Measurements from ENCODE around the gene PLA2G12B. TPM values are rescaled to one million over a fixed set of nuclear protein-coding genes. Genes with fewer than 3 reads are reported as not detected.
A peak's percentile ranks its signal among the peaks of the same experiment; 100 is the strongest.
"Not testable (repeated sequence)": the region's sequence is repeated elsewhere in the genome, so short reads cannot be mapped to it uniquely, and the experiment has no call there.

The PLA2G12B gene
- total RNA-seq, 1 donor from 2014 or later, result not detected

- no peaks in the 10 kb centered on the region for H3K9me3 ChIP-seq
- no peak for DNase-seq (ENCODE audit: low spot score in 2 of 2)
- no peaks in the 10 kb centered on the region for H3K27me3 ChIP-seq
- intact Hi-C loops (cut with DNase I), result no loop called here
- no peak overlapping the region for H3K27ac ChIP-seq
- H3K4me1 ChIP-seq, result no peaks in the 10 kb centered on the region
- TF ChIP-seq CTCF (IDR thresholded peaks at IDR 0.05), result no peak
- no peak overlapping the region for H3K4me3 ChIP-seq
- no peaks in the 10 kb centered on the region for H3K36me3 ChIP-seq
Measured at GRCh38 chr10:72918352-72918751, 36.3 kb downstream of the PLA2G12B start.

- intact Hi-C loops (cut with DNase I); H3K27me3 ChIP-seq; DNase-seq (ENCODE audit: low spot score in 2 of 2); H3K9me3 ChIP-seq; H3K4me3 ChIP-seq; H3K36me3 ChIP-seq; H3K4me1 ChIP-seq: not testable (repeated sequence)
- H3K27ac ChIP-seq, result peak overlapping the region in 1 of 2 donors; percentile 9
Measured at GRCh38 chr10:72917803-72918332, 36.7 kb downstream of the PLA2G12B start.

DNA sequence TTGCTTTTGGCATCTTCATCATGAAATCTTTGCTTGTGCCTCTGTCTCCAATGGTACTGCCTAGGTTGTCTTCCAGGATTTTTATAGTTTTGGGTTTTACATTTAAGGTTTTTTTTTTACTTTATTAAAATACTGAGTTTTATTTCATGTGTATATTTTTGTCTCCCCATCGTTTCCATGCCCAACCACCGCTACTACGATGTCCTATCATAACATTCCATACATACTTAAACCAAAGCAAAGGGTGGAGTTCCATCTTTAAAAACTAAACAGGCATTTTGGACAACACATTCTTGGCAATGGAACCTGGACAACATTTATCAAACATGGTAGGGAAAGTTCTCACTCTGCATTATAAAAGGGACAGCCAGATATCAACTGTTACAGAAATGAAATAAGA is 37.4 kb downstream of the PLA2G12B start:
- H3K9me3 ChIP-seq; DNase-seq (ENCODE audit: low spot score in 2 of 2); H3K27ac ChIP-seq; H3K27me3 ChIP-seq; intact Hi-C loops (cut with DNase I); H3K36me3 ChIP-seq; H3K4me1 ChIP-seq; H3K4me3 ChIP-seq: not testable (repeated sequence)

DNA sequence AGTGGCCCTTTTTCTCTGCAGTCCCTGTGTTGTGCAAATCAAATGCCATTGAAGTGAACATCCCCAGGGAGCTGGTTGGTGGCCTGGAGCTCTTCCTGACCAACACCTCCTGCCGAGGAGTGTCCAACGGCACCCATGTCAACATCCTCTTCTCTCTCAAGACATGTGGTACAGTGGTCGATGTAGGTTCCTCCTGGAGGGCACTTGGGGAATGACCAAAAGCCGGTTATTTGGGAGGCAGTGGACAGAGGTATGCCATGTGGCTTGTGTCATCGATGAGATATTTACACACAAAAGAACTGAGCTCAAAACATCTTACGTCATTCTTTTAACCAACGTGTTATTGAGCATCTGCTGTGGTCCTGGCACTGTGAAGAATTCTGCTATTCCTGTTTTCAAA is 41.3 kb downstream of the PLA2G12B start:
- Histone ChIP-seq H3K27me3 (no peaks in the 10 kb centered on the region), H3K9me3 (no peaks in the 10 kb centered on the region), H3K4me1 (no peaks in the 10 kb centered on the region), H3K4me3 (no peak overlapping the region), H3K27ac (no peak overlapping the region), H3K36me3 (no peaks in the 10 kb centered on the region)
- no peak for DNase-seq (ENCODE audit: low spot score in 2 of 2)
- TF ChIP-seq CTCF (IDR thresholded peaks at IDR 0.05), result no peak
- intact Hi-C loops (cut with DNase I), result no loop called here

- DNase-seq (ENCODE audit: low spot score in 2 of 2), result no peak
- no peak overlapping the region for H3K27ac ChIP-seq
- no peak for TF ChIP-seq CTCF (IDR thresholded peaks at IDR 0.05)
Measured at GRCh38 chr10:72912736-72913135, 41.9 kb downstream of the PLA2G12B start.

DNA sequence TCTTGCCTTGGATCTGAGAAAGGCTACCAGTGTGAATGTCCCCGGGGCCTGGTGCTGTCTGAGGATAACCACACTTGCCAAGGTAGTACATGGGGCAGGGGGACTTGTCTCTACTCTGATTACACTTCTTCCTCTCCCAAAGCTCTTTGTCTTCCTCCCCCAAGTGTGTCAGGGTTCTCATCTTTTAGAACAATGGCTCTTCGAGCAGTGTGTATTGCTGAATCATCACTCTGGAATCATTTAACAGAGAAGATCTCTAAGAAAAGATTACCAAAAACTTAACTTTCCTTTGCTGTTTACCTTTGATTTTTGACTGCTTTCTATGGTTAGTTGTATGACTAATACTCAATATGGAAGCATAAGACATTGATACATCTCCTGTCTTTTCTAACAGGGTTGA is 42.8 kb downstream of the PLA2G12B start:
- no peak for TF ChIP-seq CTCF (IDR thresholded peaks at IDR 0.05)
- Histone ChIP-seq H3K4me1 (no peaks in the 10 kb centered on the region), H3K36me3 (no peaks in the 10 kb centered on the region), H3K4me3 (no peak overlapping the region), H3K27ac (no peak overlapping the region), H3K9me3 (no peaks in the 10 kb centered on the region), H3K27me3 (no peaks in the 10 kb centered on the region)
- intact Hi-C loops (cut with DNase I), result no loop called here
- DNase-seq (ENCODE audit: low spot score in 2 of 2), result no peak

More at GRCh38 chr10:72912736-72913135, 41.9 kb downstream of the PLA2G12B start:
- Histone ChIP-seq H3K4me1 (no peaks in the 10 kb centered on the region), H3K9me3 (no peaks in the 10 kb centered on the region), H3K4me3 (no peak overlapping the region), H3K27me3 (no peaks in the 10 kb centered on the region), H3K36me3 (no peaks in the 10 kb centered on the region)
- intact Hi-C loops (cut with DNase I), result no loop called here

GRCh38 chr10:72910705-72911104 is 43.9 kb downstream of the PLA2G12B start:
- no peak for DNase-seq (ENCODE audit: low spot score in 2 of 2)
- Histone ChIP-seq H3K4me1 (no peaks in the 10 kb centered on the region), H3K27ac (no peak overlapping the region), H3K27me3 (no peaks in the 10 kb centered on the region), H3K9me3 (no peaks in the 10 kb centered on the region), H3K36me3 (no peaks in the 10 kb centered on the region), H3K4me3 (no peak overlapping the region)
- intact Hi-C loops (cut with DNase I), result no loop called here
- TF ChIP-seq CTCF (IDR thresholded peaks at IDR 0.05), result no peak

All from ascending aorta (tissue), 2 donors.